GM12865 (cell line): Measurements from ENCODE around the gene GATB.

Source experiments
- DNase-seq: peaks from one replicate; pipeline ENCODE4 v3.0.0; 2010; ENCODE audit warnings: low read depth
- H3K4me3 ChIP-seq: 2 replicates; pipeline ENCODE4 v1.5.1; 2011; ENCODE audit warnings: mild to moderate bottlenecking, low read depth, low read length, control low read depth
- CTCF ChIP-seq: IDR thresholded peaks from 2 replicates; pipeline ENCODE4 v1.5.1; 2011; ENCODE audit warnings: low read length, control low read depth, low read depth, inconsistent platforms; ENCODE audit not compliant: insufficient read depth; ENCODE audit errors: missing control alignments

The GATB gene

GRCh38 chr4:151692821-151693673 is 67.8 kb downstream of the GATB start:
- no peak for TF ChIP-seq CTCF
- no peak overlapping the region for H3K4me3 ChIP-seq
- no peak for DNase-seq

DNA sequence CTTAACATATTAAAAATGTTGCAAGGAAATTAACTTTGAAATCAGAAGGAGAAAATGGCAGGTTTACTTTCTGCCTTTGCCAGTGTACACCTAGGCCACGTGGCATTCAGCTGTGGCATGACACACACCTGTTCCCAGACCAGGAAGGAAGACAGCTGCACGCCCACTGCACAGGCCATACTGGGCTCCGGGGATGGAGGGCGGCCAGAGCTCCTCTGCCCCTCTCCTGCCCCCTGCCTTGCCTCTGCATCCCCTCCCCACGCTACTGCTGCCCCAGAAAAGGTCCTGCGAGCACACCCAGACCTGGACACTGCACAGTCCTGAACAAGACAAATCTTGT is 68.4 kb downstream of the GATB start:
- no peak for TF ChIP-seq CTCF
- DNase-seq, result no peak
- no peak overlapping the region for H3K4me3 ChIP-seq

DNA sequence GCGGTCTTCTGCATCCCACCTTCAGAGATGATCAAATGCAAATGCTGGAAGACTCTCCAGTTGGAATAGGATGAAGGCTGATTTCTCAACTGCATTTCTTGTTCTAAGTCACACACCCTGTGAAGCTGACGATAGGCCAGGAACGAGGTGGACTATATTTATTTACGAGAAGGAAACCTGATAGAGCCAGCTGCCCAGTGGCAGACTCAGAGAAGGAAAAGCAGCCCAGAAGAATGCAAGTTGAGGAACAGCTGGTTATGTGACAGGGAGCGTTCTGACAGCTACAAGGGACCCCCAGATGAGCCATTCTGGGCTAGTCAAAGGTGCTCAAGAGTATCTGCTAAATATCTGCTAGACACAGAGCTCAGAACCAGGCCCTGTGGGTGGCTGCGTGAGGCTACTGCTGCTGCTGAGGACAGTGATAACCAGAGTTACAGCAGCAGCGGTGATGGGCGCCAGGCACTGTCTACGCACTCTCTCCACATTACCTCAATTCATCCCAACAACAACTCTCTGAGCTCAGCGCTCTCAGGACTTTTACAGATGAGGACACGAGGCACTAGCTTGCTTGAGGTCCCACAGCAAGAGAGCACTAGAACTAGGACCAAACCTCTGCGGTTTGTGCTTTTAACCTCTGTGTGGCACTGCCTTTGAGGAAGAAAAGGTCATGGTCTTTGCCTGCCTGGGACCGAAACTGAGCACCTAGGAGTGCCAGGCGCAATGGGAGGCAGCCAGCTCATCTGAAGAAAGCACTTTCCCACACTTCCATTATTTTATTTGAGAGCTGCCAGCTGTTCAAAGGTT is 69.0 kb downstream of the GATB start:
- H3K4me3 ChIP-seq, result no peak overlapping the region
- DNase-seq, result no peak
- no peak for TF ChIP-seq CTCF

- no peak for TF ChIP-seq CTCF
- no peak for DNase-seq
- H3K4me3 ChIP-seq, result no peak overlapping the region
Observed at GRCh38 chr4:151690876-151691275, 69.9 kb downstream of the GATB start.

DNA sequence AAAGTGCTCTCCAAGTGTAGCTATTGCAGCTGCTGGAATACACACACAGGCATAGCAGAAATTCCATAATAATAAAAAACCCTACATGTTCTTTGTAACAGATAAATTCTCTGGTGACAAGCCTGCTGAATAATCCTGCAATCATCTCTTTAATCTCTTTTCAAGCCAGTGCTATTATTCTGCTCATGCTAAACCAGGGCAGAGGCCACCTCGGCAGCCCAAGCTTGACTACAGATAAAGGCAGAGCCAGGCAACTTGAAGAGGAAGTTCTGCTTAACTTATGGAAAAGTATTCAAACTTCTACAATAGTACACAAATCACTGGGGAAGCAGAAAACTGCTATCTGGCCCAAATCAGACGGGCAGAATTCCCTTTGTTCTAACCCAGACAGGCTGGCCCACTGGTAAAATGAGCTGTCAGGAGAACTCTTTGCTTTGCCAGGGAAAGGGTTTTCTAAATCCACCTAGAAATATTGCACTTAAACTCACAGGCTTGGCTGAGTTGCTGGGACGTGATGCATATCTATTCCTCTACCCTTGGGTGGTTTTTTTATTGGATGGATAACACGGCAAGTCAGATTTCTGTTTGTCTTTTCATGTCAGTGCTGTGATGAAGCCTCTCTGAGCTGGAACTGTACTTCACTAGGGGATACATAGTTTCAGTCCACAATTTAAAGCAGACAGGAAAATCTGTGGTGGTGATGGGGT is 70.5 kb downstream of the GATB start:
- DNase-seq, result no peak
- H3K4me3 ChIP-seq, result no peak overlapping the region
- no peak for TF ChIP-seq CTCF

GRCh38 chr4:151689211-151689991 is 71.4 kb downstream of the GATB start:
- no peak for DNase-seq
- H3K4me3 ChIP-seq, result no peak overlapping the region
- no peak for TF ChIP-seq CTCF
